Stimulated activated CD8-positive, alpha-beta memory T cell treated with anti-CD3 and anti-CD28 coated beads, Interleukin-7, amount 100 ng/mL, for 1 hour (primary cell): ENCODE results near the gene FNDC3B.

Source experiments
- DNase-seq, 2 donors: peaks; one replicate each; pipeline ENCODE4 v3.0.0-alpha.2; 2020; ENCODE audit warnings: low read depth in 2 of 2

FNDC3B gene

DNA sequence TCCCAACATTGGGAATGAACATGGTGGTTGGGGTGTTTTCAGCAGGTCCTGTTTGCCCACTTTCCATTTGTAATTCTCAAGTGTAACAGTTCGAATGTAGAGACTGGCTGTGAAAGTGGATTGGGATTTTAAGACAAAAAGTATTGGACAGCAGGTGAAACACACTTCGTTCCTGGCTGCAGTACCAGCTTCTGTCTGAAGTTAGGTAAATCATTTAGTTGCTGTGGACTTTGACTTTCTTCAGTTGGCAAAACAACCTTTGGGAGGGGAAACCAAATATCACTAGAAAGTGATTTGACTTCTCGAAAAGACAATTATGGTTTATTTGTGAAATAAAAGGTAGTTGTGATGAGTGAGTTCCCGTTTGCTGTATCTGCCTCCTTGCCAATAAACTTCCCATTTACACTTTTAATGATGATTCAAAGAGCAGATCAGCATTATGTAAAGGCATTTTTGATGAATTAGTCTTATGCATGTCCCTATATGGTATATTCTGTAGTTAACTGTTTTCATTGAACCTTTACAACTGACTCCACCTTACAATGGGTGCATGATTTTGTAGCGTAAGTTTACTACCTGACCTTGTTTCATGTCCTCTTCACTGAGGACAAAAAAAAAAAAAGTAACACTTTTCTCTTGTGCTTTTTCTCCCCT lies 34.0 kb downstream of the FNDC3B start:
- DNase-seq = no peak

DNA sequence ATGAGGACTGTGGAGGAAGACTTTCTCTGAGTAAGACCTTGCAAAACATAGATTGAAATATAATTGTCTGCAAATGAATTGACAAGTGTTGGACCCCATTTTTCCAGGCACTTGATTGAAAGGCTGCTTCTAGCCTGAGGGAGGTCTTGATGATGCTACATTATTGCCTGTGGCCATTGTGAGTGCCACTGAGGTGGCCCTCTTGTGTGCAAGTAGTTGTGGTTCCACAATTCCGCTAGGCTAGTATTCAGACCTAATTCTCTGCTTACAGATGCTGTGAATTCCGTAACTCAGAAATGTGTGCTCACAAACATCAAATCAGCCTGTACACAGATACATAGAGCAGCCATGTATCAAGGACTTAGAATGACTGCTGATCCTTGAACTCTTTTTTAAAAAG lies 34.7 kb downstream of the FNDC3B start:
- no peak for DNase-seq

DNA sequence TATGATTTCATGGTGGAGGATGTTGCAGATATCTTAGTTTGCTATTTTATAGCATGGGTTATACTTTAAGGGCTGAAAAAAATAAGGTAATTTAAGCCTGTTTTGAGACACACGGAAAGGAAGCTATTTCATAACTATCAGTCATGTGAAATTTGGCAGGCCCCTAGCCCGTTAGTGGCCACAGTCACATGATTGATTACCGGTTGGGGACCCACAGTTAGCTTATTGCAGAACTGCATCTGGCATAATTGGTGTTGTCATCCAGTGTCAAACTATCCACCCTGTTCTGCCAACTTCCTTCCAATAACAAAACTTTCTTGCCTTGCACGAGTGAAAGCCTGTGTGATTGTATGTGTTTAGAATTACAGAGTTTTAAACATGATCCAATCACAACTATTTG lies 35.2 kb downstream of the FNDC3B start:
- DNase-seq = no peak

DNA sequence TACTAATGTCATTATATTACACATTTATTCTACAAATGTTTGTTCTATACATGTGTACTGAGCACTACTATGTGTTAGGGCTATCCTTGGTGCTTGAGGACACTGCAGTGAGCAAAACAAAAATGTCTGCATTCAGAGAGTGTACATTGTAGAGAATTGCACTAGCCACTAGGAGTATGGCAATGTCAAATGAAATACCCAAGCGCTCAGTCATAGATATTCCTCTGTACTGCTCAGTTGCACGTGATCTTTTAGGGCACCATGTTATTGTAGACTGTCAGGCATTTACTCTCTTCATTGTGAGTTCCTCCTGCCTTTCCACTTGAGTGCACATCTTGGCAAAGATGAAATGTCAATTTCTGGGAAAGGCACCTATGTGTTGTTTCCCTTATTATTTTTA lies 36.8 kb downstream of the FNDC3B start:
- DNase-seq = no peak

DNA sequence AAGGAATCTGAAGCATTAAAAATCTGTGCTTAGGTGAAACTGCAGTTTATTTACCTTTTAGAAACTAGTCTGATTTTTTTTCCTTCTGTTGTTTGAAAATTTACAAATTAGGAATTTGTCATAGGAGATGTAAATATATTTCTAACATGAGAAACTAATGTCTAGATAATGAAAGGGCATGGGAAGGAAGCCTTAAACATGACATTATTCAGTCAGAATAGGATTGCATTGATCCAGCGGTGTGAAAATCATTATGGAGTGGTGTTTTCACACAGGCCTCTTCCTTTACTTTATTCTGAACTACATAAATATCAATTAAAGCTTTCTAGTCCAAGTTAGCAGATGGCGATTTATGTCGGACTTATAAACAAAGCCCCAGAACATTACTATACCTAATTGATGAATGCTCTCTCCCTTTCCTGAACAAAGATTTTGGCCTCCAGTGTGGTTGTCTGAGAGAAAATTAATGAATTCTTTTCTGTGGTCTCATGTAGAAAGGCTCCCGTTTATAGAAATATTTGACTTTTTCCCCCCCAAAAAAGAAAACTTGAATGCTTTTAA lies 37.9 kb downstream of the FNDC3B start:
- DNase-seq = no peak

DNA sequence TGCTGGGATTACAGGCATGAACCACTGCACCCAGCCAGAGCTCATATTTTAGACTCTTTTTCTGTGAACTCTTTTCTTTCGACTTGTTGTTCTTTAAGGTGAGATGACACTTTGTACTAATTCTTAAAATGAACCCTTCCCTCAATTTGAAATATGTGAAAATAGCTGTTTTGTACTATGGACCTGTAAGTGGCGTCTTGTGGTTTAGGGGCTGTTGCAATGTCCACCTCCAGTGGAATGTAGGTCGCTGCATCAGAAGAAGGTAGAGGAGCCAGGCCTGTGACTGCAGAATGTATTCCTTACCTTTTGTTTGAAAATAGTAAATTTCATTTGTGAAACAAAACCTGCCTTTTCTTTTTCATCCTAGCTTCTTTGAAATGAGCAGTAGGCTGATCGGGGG lies 38.9 kb downstream of the FNDC3B start:
- no peak for DNase-seq

DNA sequence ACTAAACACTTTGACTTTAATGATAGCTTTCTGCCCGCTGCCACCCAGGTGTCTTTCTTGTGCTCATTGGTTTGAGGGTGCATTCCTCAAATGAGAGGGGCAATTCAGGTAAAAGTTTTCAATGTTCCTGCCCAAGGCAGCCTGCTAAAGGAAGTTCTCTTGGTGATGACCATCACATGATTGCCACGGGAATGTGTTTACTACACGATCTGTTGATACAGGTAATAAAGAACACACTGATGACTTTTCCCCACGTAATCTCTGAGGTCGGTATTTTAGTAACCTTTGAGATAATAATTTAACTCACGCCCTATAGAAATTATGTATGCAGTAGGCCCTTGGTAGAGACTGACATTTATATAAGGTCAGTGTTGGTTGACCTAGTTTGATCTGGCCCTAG lies 39.3 kb downstream of the FNDC3B start:
- no peak for DNase-seq

DNA sequence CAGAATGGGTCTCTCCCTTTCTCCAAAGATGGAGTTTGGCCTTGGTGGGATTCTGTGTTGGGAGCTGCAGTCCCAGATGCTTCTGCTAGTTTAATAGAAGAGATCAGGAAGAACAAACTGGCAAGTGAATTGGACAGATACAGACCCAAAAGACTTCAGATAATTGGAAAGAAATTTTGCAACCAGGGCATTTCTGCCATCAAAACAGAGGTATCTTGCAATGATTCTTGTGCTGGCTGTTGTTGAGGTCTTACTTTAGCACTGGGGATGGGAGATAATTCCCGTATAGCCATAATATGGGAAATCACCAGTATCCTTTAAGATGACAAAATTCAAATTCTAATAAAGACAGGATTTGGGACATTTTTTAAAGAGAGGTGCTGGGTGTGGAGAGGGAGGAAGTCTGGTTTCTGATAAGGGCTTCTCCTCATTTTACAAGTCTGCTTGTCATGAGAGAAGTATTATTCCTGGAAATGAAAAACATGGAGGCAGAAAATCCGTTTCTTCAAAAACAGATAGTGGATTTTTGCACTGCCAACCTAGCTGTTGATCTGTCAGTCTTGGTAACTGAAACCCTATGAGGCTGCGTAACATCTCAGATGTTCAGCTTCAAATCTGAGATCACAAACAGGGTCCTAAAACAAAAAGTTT lies 40.1 kb downstream of the FNDC3B start:
- DNase-seq = no peak

DNA sequence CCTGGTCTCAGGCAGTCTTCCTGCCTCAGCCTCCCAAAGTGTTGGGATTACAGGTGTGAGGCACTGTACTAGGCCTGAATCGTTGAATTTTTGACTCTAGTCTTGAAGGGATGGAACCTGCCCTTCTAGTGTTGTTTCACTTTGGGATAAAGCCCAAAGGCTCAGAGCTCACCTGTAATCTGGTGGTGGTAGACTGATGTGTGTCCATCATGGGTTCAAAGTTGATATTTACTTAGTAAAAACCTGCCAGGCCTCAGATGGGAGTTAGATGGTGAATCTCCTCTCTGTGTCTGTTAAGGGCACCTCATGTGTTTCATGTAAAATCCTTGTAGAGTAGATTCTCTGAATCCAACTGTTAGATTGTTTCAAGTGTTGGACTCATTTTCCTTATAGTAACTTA lies 41.1 kb downstream of the FNDC3B start:
- no peak for DNase-seq

DNA sequence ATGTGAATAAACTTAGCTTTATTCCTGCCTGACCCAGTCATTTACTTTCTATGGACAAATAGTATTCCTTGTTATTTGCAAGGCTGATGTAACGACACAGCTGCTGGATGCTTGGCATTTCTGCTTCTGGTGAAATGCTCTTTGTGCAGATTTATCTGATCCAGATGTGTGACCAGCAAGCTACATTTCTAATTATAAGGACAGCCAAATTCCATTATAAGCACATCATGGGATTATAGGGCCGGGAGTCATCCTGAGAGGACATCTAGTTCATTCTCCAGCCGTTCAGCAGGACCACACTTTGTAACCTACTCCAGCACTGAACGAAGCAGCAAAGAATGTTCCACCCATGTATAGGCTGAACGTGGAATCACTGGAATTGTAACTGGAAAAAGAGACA lies 42.9 kb downstream of the FNDC3B start:
- DNase-seq = no peak

DNA sequence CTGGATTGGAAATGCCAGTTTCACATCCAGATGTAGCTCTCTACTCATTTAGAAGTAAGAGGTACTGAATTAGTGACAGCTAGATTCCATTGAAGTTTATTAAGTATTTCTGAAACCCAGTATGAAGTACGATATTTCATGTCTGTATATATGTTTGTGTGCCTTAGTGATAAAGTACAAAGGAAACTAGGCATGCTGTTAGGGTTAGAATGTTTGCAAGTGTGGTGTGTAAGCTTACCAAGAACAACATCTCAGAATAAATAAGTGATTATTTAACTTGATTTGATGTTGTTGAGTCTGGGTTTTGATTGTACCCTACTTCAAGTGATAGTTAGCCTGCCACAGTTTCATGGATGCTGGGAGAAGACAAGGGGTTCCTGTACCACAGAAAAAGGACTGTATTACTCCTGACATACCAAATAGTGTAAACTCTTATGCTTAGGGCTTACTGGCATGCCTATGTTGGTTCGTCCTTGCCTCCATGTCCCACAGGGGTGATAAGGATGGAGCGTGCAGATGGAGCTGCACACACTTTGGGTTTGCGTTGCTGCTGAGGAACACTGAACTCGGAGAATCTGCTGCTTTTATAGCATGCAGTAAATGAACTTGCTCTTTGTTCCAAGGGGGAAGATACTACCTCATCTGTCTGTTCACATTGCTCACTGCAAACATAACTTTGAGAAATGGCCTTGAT lies 43.6 kb downstream of the FNDC3B start:
- DNase-seq = no peak

DNA sequence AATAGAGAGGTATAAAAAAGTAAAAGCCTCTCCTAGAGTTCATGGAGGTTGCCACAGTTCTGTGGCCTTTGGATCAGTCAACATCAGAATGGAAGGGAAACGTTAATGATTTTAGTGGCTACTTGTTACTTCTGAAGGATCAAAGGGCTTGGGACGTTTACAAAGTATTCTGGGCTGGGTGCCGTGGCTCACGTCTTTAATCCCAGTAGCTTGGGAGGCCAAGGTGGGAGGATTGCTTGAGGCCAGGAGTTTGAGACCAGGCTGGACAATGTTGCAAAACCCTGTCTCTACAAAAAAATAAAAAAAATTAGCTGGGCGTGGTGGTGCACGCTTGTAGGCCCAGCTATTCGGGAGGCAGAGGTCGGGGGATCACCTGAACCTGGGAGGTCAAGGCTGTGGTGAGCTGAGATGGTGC lies 44.6 kb downstream of the FNDC3B start:
- DNase-seq = no peak

DNA sequence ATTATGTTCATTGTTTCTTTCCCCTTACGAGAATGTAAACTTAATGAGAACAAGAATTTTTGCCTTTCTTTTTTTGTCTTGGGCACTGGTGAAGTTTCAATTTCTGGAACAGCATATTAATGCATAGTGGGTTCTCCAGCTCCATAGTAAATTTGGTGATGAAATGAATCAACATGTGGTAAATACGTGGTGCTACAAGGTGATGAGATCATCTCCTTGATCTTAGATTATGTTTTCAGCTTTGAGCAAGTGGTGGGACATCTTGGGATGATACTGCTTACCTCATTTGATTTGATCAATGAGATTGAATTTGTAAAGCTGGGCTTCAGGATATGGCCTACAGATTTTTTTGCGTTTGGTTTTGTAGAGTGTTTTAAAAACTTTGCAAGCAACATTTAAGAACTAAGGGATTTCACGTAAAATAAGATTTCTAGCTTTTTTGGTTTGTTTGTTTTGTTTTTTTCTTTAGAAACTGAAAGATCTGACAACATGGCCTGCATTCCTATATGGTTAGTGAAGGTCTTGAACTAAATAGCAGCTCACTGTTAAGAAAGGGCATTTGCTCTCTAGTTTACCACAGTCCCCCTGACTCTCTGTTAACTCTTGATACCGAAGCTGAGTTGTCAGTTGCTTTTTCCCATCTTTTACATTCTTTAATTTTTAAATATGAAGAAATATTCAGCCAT lies 45.6 kb downstream of the FNDC3B start:
- DNase-seq = no peak

DNA sequence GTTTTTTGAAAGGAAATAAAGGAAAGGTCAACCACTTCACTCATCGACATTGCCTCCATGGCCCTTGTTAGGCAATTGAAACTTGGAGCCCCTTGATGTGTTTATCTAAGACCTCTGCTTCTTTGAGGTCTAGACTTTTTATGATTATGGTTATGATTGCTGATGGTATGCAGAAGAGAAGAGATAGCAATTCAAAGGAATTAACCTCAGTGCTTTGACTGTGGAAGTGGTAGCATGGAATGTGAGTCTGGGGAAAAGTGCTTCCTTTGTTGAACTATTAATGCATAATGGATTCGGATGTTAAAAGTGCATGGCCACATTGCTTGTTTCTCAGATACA lies 46.1 kb downstream of the FNDC3B start:
- no peak for DNase-seq

DNA sequence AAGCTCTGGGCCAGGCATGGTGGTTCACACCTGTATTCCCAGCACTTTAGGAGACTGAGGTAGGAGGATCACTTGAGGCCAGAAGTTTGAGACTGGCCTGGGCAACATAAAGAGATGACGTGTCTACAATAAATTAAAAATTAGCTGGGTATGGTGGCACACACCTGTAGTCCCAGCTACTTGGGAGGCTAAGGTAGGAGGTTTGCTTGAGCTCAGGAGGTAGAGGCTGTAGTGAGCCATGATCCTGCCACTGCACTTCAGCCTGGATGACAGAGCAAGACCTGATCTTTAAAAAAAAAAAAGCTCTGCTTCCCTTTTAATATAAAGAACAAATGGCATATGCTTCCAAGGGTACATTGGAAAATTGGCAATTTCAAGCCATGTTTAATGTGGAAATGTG lies 46.7 kb downstream of the FNDC3B start:
- no peak for DNase-seq

DNA sequence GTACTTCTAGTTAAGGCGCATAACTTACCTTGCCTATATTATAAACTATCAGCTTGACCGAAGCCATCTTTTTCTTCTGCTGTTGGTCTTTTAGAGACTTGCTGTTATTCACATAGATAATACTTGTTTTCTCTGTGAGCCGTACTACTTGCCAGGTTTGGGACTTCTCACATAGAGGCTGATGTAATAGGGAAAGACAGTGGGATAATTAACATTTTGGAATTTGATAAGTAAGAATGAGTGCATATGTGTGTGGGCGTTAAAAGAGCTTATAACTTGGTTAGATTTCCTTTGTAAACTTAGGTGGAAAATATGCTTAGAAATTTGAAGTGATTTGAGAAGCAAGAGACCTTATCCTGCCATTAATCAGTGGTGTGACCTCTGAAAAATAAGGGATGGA lies 47.8 kb downstream of the FNDC3B start:
- no peak for DNase-seq

DNA sequence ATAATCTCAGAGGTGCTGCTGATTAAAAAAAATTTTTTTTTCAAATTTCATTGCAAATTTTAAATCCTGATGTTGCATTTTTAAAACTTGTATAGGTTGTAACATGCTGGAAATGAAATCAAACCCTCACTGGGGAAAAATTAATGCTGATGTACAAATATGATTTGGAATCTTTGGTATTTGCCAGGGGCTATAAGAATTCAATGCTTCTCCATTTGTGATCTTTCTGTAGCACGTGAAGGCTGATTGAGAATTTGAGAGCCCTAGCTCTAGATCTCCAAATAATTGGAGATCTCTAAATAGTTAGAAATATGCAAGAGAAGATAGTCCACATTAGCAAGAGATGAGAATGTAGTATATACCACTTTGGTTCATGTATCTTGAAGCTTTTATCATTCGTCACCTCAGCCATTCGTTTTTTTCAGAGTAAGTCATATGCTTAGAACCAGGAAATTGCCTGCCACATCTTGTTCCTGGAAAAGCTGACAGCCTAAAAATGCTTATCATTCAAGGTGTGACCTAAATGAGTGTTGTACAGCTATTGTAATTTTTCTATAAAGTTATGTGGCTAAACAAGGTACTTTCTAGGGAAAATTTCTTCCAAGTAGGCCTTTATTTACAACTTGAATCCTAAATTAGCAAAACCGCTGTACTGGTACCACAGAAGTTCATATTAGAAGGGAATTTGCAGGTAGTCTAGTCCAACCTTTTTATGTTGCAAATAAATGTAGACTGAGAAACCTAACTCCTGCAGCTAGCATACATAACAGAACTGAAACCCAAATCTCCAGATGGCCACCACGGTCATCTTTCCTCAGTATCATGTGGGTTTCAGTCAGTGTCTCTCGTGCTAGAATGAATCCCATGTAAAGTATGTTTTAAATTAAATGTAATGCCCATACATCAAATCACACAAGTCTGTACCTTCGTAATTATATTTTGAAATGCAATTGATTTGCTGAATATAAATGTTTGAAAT lies 48.5 kb downstream of the FNDC3B start:
- no peak for DNase-seq

DNA sequence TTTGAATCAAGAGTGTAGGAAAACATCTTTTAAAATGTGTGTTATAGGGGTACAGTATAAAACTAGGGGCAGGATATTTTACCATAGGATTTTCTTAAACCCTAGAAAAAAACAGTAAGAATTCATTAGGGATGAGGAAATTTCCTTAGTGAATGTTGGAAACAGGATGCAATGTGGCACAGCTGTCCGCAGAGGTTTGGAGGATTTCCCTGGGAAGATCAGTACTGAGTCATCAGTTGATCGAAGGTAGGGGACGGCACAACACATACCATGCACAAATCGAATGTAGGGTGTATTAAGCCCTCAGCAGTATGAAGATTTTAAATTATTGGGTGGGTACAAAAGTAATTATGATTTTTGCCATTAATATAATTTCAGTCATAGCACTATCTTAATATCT lies 49.9 kb downstream of the FNDC3B start:
- DNase-seq = no peak

DNA sequence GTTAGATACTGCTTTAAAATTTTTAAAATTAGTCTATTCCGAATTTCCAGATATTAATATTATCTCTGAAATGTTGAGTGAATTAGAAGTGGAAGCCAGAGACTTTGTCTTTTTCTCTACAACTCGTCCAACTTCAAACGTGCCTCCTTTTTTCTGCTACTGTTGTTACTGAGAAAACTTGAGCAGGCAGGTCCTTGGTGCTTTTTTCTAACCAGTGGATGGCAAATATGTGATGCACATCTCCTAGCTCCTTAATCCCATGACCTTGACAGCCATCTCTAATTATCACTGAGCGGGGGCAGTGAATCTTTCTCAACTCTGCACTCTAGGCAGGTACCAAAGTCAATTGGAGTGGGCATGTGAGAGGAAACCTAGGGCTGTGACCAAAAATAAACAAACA lies 50.7 kb downstream of the FNDC3B start:
- no peak for DNase-seq

DNA sequence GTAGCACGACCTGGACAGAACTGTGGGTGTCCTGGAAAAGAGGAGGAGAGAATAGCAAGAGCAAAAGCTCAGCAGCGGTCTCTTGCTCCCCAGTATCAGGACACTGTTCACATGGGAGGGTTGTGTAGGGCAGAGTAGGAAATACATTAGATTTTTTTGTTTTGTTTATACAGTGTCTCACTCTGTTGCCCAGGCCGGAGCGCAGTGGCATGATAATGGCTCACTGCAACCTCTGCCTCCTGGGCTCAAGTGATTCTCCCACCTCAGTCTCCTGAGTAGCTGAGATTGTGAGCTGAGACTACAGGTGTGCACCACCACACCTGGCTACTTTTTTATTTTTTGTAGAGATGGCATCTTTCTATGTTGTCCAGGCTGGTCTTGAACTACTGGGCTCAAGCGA lies 53.3 kb downstream of the FNDC3B start:
- no peak for DNase-seq
